NCI-H446 (cell line): Measurements from ENCODE around the gene SETDB1.

ENCODE experiments used
- DNase-seq, 2 experiments: peaks; one replicate each; lab custom pipeline; 2025; lab: John Stamatoyannopoulos, UW

The SETDB1 gene

GRCh38 chr1:151005729-151006319 is 79.7 kb downstream of the SETDB1 start:
- DNase-seq: no peak

GRCh38 chr1:151006327-151007052 is 80.3 kb downstream of the SETDB1 start, which contains the start of gene MINDY1:
MINDY1 (minus strand) TSS chr1:151006902; CDS start chr1:151002617, 4,285 bp downstream.
- DNase-seq: peak; percentile 66 to 80

GRCh38 chr1:151007853-151008243 is 81.7 kb downstream of the SETDB1 start:
- no peak for DNase-seq

DNA sequence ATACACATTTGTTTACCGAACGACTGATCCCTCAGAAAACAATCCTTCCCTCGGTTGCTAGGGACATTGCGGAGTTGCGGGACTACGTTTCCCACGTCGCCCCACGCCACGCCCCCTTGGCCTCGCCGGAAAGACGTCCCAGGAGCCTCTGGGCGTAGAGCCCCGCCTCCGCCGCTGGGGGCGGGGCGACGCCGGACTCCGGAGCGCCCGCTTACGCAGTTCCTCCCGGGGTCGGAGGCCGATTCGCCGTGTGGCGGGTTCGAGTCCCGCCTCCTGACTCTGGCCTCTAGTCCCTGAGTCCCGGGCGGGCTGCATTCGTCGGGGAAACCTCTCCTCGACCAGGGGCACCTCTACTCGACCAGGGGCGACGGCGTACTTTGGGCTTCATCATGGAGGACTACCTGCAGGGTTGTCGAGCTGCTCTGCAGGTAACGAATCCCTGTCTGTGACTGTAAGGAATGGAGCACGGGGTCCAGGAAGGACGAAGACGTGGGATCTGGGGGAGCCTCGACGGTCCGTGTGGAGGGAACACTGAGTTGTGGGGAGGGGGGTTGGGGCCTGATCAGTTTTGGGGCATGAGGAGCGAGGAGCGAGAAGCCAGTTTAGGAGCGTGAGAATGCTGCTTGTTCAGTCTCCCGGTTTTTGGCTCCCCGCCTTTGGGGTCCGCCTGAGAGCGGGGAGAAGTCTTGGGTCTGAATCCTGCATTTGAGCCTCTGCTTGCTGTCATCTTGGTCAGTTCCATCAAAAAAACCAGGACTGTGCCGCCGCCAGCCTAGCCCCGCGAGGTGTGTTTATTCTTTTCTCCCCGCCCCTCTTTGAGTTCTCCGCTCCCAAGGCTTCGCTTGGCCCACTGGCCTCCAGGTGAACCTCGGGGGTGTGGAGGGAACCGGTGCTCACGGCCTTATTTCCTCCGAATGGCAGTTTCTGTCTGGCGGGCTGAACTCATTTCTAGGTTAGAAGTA is 82.4 kb downstream of the SETDB1 start, which contains the start of gene PRUNE1:
PRUNE1 (plus strand) TSS at position 206 of the 962 bp plus-strand sequence; CDS start at position 390, 184 bp downstream.
- DNase-seq: peak; percentile 96 to 98

DNA sequence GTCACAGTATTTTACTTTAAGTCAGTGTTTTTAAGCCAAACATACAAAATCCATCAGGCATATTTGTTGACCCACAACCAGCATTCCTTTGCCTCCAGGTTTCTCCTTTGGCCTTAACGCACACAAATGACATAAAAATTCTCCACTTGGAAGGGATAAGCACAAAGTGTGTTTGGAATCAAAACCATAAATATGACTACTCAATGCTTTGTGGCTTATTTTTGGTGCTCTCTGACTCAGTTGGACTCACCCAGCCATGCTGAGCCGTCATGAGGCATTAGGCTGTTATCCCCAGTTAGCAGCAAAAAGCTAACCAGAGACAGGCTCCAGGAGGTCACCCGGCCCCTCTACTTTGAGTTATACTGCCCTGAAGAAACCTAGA is 83.0 kb downstream of the SETDB1 start:
- no peak for DNase-seq

DNA sequence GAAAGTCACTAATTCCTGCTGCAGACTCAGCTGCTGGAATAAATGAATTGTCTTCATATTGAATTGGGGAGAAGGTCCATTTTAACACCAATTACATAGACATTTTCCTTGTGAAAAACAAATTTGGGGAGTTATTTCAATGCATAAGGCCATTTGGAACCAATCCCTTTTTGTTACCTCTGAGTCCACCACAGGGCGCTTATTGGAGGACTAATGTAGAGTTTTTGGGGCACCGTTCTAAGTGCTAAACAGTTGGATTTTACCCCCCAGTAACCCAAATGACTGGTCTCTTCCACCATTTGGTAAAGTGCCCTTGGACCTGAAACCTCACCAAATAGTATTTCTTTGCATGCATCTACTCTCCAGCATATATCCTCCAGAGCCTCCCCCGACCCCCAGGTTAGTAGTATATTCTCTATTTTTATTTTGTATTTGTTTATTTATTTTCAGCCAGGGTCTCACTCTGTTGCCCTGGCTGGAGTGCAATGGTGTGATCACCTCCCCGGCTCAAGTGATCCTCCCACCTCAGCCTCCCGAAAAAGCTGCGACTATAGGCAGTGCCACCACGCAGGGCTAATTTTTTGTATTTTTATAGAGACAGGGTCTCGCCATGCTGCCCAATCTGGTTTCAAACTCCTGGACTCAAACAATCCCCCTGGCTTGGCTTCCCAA is 83.6 kb downstream of the SETDB1 start:
- DNase-seq: no peak

- DNase-seq: no peak
Measured at GRCh38 chr1:151010346-151010726, 84.2 kb downstream of the SETDB1 start.

DNA sequence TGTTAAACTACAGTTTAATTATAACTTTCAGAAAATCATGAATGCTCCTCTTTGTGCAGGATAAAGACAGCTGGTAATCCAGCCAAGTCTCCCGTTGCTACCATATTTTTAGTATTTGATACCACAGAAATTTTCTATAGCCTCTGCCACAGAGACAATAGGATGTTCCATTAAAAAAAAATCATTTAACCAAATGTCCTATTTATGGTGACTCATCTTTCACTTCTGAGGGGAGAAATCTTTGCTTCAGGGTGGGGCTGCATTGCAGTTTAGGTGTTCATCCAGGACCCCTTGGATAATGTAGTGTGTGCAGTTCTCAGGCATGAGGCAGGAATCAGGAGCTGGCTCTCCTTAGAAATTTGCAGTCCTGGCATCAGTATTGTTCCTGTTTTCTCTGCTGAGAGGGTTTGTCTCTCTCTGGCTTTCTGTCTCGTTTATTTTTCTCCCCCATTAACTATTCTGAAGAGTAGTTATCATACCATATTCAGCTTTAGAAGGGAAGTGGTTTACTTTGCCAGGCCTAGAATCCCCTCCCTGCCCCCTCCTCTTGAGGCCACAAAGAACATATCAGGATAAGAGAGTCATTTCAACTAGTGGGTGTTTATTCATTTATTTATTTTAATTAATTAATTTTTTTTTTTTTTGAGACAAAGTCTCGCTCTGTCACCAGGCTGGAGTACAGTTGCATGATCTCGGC is 85.1 kb downstream of the SETDB1 start:
- no peak for DNase-seq

DNA sequence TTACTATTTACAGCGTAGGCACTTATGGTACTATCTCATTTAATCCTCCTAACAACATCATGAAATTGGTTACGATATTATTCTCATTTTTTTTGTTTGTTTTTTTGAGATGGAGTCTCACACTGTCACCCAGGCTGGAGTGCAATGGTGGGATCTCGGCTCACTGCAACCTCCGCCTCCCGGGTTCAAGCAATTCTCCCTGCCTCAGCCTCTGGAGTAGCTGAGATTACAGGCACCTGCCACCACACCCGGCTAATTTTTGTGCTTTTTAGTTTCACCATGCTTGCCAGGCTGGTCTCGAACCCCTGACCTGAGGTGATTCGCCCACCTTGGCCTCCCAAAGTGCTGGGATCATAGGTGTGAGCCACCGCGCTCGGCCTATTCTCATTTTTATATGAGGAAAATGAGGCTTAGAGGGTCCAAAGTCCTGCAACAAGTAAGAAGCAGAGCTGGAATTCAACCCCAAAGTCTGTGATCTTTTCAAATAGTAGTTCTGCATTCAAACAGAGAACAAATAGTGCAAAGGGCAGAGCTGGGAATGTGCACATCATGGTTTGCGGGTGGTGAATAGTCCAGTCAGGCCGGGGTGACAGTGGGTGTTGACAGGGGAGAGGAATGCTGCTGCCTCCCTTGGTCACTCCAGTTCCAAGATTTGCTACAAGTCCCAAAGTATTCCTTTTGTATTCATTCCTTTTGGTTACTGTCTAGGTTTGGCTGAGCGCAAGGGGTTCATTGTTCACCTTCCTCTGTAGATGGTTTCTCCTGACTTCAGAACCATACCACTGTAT is 86.7 kb downstream of the SETDB1 start:
- DNase-seq: no peak

- no peak for DNase-seq
Measured at GRCh38 chr1:151013518-151013917, 87.4 kb downstream of the SETDB1 start.
